ENCODE results near the gene SPAG4. TPM values are rescaled to one million over a fixed set of nuclear protein-coding genes. Genes with fewer than 3 reads are reported as not detected.

The SPAG4 gene
- total RNA-seq, 2 experiments from 2014 or later: 7.8 to 8.0 TPM

DNA sequence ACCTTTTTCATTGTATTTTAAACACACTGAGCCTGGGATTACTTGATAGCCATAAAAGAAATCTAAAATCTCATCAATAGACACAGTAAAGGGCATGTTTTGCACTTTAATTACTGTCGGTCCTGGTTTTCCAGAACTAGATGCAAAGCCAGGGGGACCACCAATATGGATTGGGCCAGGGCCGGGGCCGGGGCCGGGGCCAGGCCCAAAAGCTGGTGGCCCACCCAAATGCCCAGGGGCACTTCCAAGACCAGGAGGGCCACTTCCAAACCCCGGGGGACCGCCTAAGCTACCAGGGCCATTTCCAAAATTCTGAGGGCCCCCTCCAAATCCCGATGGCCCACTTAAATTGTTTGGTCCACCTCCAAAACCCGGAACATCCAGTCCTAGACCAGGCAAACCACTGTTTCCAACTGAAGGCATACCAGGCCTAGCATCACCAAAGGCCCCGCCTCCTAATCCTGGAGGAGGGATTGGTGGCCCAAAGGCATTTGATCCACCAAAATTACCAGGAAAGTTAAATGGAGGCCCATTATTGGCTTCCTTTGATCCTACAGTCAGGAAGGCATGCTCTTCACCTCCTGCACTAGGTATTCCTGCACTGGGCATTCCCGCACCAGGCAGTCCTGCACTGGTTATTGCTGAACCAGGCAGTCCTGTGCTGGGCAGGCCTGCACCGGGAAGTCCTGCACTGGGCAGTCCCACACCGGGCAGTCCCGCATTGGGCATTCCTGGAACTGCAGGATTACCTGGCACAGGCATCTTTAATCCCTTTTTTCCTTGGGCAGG, 37.2 kb downstream of the SPAG4 start:
- Mint-ChIP-seq H3K36me3 (peaks cover 45% of the 10 kb centered on the region), H3K9me3 (peaks cover 4% of the 10 kb centered on the region), H3K4me1 (peaks cover 47% of the 10 kb centered on the region), H3K4me3 (no peak overlapping the region), H3K27ac (no peak overlapping the region), H3K27me3 (no peaks in the 10 kb centered on the region)
- no peak for DNase-seq

DNA sequence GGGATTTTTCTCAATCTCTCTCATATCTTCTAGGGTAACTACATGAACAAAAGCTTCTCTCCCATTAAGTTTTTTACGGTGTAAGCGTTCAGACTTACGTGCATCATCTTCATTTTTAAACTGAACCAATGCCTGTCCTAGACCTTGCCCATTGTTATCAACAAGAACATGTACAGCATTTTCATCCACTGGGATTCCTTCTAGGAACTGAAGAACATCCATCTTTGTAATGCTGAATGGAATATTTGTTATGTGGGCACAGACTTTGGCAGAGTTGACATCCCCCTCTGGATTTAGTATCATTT, 37.8 kb downstream of the SPAG4 start:
- H3K27ac Mint-ChIP-seq: no peak overlapping the region
- no peak for DNase-seq
- H3K9me3 Mint-ChIP-seq: peaks cover 4% of the 10 kb centered on the region
- H3K27me3 Mint-ChIP-seq: no peaks in the 10 kb centered on the region
- H3K4me3 Mint-ChIP-seq: no peak overlapping the region
- H3K36me3 Mint-ChIP-seq: peaks cover 44% of the 10 kb centered on the region
- peaks cover 45% of the 10 kb centered on the region for H3K4me1 Mint-ChIP-seq

DNA sequence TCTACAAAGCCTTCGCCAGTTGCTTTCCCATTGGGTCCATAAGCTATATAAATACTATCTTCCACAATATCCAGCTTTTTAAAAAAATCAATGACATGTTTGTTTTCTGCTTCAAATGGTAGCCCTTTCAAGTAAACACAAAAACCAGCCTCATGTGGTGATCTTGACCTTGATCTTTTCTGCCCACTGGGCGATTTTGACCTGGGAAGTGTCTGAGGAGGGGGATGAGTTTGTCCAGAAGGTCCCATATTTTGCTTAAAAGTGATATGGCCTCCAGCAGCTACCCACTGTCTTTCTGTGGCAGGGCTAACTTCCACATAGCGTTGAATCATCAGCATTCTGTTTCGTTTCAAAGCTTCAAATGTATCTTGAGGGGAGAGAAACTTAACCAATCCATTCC, 38.3 kb downstream of the SPAG4 start:
- no peak for DNase-seq
- H3K4me3 Mint-ChIP-seq: no peak overlapping the region
- H3K9me3 Mint-ChIP-seq: peaks cover 4% of the 10 kb centered on the region
- H3K36me3 Mint-ChIP-seq: peaks cover 44% of the 10 kb centered on the region
- H3K4me1 Mint-ChIP-seq: peaks cover 44% of the 10 kb centered on the region
- H3K27ac Mint-ChIP-seq: no peak overlapping the region
- no peaks in the 10 kb centered on the region for H3K27me3 Mint-ChIP-seq

DNA sequence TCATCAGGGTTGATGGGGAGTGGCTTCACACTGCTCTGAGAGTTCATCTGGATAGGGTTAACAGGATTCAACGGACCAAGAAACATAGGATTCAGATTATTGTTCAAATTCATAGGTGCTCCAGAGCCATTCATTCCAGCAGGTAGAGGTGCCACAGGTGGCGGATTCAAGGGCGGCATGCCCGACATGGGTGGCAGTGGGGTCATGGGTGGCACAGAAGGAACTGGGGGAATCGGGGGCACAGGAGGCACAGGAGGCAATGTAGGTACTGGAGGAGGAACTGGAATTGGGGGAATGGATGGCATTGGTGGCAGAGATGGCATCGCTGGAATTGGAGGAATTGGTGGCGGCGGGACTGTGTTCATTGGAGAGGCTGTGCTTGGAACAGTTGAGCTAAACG, 38.8 kb downstream of the SPAG4 start:
- Mint-ChIP-seq H3K27me3 (no peaks in the 10 kb centered on the region), H3K36me3 (peaks cover 43% of the 10 kb centered on the region), H3K4me1 (peaks cover 43% of the 10 kb centered on the region), H3K4me3 (no peak overlapping the region), H3K27ac (no peak overlapping the region), H3K9me3 (peaks cover 4% of the 10 kb centered on the region)
- no peak for DNase-seq

- H3K9me3 Mint-ChIP-seq: peaks cover 12% of the 10 kb centered on the region
- no peaks in the 10 kb centered on the region for H3K27me3 Mint-ChIP-seq
- DNase-seq: no peak
- H3K27ac Mint-ChIP-seq: peak overlapping the region; percentile 63
- peaks cover 44% of the 10 kb centered on the region for H3K4me1 Mint-ChIP-seq
- peaks cover 49% of the 10 kb centered on the region for H3K36me3 Mint-ChIP-seq
- H3K4me3 Mint-ChIP-seq: peak overlapping the region; percentile 44
These were observed 41.6 kb downstream of the SPAG4 start for GRCh38 chr20:35657271-35657670.

DNA sequence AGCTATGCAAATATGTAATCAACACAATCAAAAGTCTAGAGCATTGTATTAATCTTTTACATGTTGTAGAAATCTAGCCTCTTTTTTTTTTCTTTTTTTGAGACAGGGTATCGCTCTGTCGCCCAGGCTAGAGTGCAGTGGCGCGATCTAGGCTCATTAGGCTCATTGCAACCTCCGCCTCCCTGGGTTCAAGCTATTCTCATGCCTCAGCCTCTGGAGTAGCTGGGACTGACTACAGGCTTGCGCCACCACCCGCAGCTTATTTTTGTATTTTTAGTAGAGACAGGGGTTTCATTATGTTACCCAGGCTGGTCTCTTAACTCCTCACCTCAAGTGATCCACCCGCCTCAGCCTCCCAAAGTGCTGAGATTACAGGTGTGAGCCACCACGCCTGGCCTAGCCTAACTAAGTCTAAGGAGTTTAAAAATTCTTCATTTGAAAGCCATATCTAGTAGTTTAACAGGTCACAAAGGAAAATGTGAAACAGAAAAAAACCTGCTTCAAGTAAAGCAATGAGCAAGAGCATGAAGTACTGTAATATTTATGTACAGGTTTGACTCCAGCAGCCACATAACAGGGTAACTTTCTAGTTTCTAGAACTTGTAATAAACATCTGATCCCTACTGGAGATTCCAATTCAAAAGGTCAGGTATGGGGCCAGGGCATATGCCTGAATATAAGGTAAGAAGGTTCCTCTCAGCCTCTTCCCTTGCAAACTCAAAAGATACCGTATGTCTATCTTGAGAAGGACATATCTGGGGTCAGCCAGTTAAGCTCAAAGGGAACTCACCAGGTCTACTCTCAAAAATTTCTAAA, 44.7 kb downstream of the SPAG4 start:
- peak; percentile 51 for DNase-seq
- Mint-ChIP-seq H3K27ac (peak overlapping the region; percentile 97), H3K4me3 (peak overlapping the region; percentile 94), H3K4me1 (peaks cover 57% of the 10 kb centered on the region), H3K27me3 (no peaks in the 10 kb centered on the region), H3K36me3 (peaks cover 70% of the 10 kb centered on the region), H3K9me3 (peaks cover 12% of the 10 kb centered on the region)

GRCh38 chr20:35661053-35661452, 45.4 kb downstream of the SPAG4 start:
- H3K4me1 Mint-ChIP-seq: peaks cover 57% of the 10 kb centered on the region
- no peaks in the 10 kb centered on the region for H3K27me3 Mint-ChIP-seq
- H3K36me3 Mint-ChIP-seq: peaks cover 70% of the 10 kb centered on the region
- H3K27ac Mint-ChIP-seq: peak overlapping the region; percentile 97
- no peak for DNase-seq
- peak overlapping the region; percentile 94 for H3K4me3 Mint-ChIP-seq
- H3K9me3 Mint-ChIP-seq: peaks cover 12% of the 10 kb centered on the region

GRCh38 chr20:35661908-35662307, 46.3 kb downstream of the SPAG4 start:
- Mint-ChIP-seq H3K4me3 (peak overlapping the region; percentile 94), H3K27ac (peak overlapping the region; percentile 97), H3K27me3 (no peaks in the 10 kb centered on the region), H3K9me3 (peaks cover 12% of the 10 kb centered on the region), H3K36me3 (peaks cover 63% of the 10 kb centered on the region), H3K4me1 (peaks cover 54% of the 10 kb centered on the region)
- no peak for DNase-seq

DNA sequence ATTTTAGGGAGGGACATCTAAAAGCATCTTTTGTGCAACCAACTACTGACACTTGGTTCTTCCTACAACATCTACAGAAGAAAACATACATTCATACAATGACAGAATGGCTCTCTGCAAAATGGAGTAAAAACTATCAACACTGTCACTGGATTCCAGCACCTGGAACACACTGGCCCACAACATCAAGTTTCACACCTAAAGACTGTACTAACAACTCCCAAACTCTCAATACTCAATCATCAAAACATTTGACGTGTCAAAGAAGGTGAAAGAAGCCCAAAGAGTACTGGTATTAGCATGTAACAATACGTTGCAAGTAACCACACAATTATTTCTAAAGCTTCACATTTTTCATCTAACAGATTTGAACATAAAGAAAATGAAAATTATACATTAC, 46.9 kb downstream of the SPAG4 start:
- H3K9me3 Mint-ChIP-seq: peaks cover 9% of the 10 kb centered on the region
- DNase-seq: no peak
- H3K4me3 Mint-ChIP-seq: peak overlapping the region; percentile 94
- peaks cover 57% of the 10 kb centered on the region for H3K36me3 Mint-ChIP-seq
- peaks cover 47% of the 10 kb centered on the region for H3K4me1 Mint-ChIP-seq
- peak overlapping the region; percentile 97 for H3K27ac Mint-ChIP-seq
- H3K27me3 Mint-ChIP-seq: no peaks in the 10 kb centered on the region

DNA sequence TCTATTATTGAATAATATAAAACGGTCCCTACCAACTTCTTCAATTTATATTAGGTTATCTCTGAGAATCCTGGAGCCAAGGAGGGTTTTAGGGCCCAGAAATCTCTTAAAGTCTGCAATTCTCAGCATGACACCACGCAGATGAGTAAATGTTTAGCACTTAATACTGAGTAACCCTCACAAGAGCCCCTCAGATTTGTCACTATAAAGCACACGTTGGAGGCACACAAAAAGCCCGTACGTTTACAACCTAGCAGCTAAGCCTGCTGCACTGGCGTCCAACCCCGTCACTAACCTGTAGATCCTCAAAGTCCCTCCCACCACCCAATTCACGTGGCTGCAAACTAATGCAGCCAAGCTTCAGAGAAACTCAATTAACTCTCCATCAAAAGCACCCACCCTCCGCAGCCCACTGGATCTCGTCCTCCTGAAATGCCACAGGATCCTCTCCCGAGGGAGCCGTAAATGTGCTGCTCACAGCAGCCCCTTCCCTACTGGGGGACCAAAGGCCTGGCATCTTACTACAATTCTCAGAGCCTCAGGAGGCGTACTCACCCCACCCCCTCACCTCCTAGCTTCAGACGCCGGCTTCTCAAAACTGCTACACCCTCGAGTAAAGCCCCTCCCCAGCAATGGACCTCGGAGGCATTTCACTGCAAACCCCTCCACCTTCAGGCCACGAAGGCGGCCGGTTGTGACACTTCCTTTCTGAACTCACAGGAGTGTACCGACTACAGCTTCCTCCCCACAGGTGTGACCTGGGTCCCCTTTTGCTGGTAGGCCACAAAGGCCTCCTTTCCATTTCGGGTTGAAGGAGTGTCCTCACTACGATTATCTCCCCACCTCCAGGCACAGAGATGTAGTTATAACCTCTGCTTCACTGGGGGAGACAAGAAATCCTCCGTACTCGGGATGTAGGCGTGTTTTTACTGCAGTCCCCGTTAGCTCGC, 48.2 kb downstream of the SPAG4 start:
- no peaks in the 10 kb centered on the region for H3K27me3 Mint-ChIP-seq
- peak overlapping the region; percentile 97 for H3K27ac Mint-ChIP-seq
- H3K4me3 Mint-ChIP-seq: peak overlapping the region; percentile 94
- peaks cover 9% of the 10 kb centered on the region for H3K9me3 Mint-ChIP-seq
- peak; percentile 67 for DNase-seq
- H3K36me3 Mint-ChIP-seq: peaks cover 56% of the 10 kb centered on the region
- peaks cover 46% of the 10 kb centered on the region for H3K4me1 Mint-ChIP-seq

GRCh38 chr20:35664466-35665206, 49.0 kb downstream of the SPAG4 start, which contains the start of the genes CPNE1 and RBM12:
Gene CPNE1 (minus strand): TSS chr20:35664900. CDS start chr20:35632923, 31,977 bp downstream.
Gene RBM12 (minus strand): TSS chr20:35664900. CDS start chr20:35655322, 9,578 bp downstream.
- Mint-ChIP-seq H3K4me1 (peaks cover 40% of the 10 kb centered on the region), H3K9me3 (peaks cover 7% of the 10 kb centered on the region), H3K4me3 (peak within 1 kb of the TSS; percentile 94), H3K27me3 (no peaks in the 10 kb centered on the region), H3K36me3 (peaks cover 53% of the 10 kb centered on the region), H3K27ac (peak within 1 kb of the TSS; percentile 97)
- peak; percentile 93 for DNase-seq

GRCh38 chr20:35665949-35666288, 50.3 kb downstream of the SPAG4 start:
- H3K36me3 Mint-ChIP-seq: peaks cover 45% of the 10 kb centered on the region

GRCh38 chr20:35669221-35669620, 53.6 kb downstream of the SPAG4 start:
- Mint-ChIP-seq H3K4me1 (peaks cover 3% of the 10 kb centered on the region), H3K27me3 (no peaks in the 10 kb centered on the region), H3K27ac (no peak overlapping the region), H3K4me3 (no peak overlapping the region), H3K36me3 (peaks cover 27% of the 10 kb centered on the region), H3K9me3 (no peaks in the 10 kb centered on the region)
- DNase-seq: no peak

More at GRCh38 chr20:35665949-35666288, 50.3 kb downstream of the SPAG4 start:
- Mint-ChIP-seq H3K4me3 (no peak overlapping the region), H3K27me3 (no peaks in the 10 kb centered on the region), H3K9me3 (no peaks in the 10 kb centered on the region), H3K27ac (peak overlapping the region; percentile 97), H3K4me1 (peaks cover 27% of the 10 kb centered on the region)
- DNase-seq: no peak

- DNase-seq: no peak
- no peaks in the 10 kb centered on the region for H3K27me3 Mint-ChIP-seq
These were observed 54.1 kb downstream of the SPAG4 start for GRCh38 chr20:35669681-35670080.

More at GRCh38 chr20:35669681-35670080, 54.1 kb downstream of the SPAG4 start:
- no peak overlapping the region for H3K4me3 Mint-ChIP-seq
- H3K4me1 Mint-ChIP-seq: peaks cover 3% of the 10 kb centered on the region
- no peak overlapping the region for H3K27ac Mint-ChIP-seq
- no peaks in the 10 kb centered on the region for H3K9me3 Mint-ChIP-seq
- peaks cover 25% of the 10 kb centered on the region for H3K36me3 Mint-ChIP-seq

Data from activated naive CD8-positive, alpha-beta T cell treated with anti-CD3 and anti-CD28 coated beads for 36 hours (primary cell).